ENCODE results near the gene ARHGEF38.

The ARHGEF38 gene

GRCh38 chr4:105652286-105652888 lies 100.0 kb downstream of the ARHGEF38 start:
- no peaks in the 10 kb centered on the region for H3K36me3 ChIP-seq (ENCODE audit: insufficient read depth, low read length)
- no peaks in the 10 kb centered on the region for H3K9me3 ChIP-seq (ENCODE audit: low read depth, low read length)
- H3K4me3 ChIP-seq, result no peak overlapping the region
- TF ChIP-seq POLR2AphosphoS5 (IDR thresholded peaks at IDR 0.05; ENCODE audit: borderline replicate concordance, low read depth, low read length) (no peak), FOXP2 (optimal IDR thresholded peaks at IDR 0.05; ENCODE audit: control extremely low read depth, extremely low read length, insufficient read depth) (no peak), EZH2 (IDR thresholded peaks at IDR 0.05) (no peak)
- H3K9ac ChIP-seq (ENCODE audit: insufficient read length), result no peak overlapping the region
- H3K27ac ChIP-seq, result no peak overlapping the region
- no peak for DNase-seq (ENCODE audit: low read depth, low spot score)

GRCh38 chr4:105657117-105657765 lies 104.8 kb downstream of the ARHGEF38 start:
- H3K27ac ChIP-seq, result no peak overlapping the region
- no peak overlapping the region for H3K9ac ChIP-seq (ENCODE audit: insufficient read length)
- H3K4me3 ChIP-seq, result no peak overlapping the region
- no peak for DNase-seq (ENCODE audit: low read depth, low spot score)
- no peak for TF ChIP-seq EZH2 (IDR thresholded peaks at IDR 0.05)
- no peak for TF ChIP-seq POLR2AphosphoS5 (IDR thresholded peaks at IDR 0.05; ENCODE audit: borderline replicate concordance, low read depth, low read length)
- no peak for TF ChIP-seq FOXP2 (optimal IDR thresholded peaks at IDR 0.05; ENCODE audit: control extremely low read depth, extremely low read length, insufficient read depth)
- H3K36me3 ChIP-seq (ENCODE audit: insufficient read depth, low read length), result no peaks in the 10 kb centered on the region
- no peaks in the 10 kb centered on the region for H3K9me3 ChIP-seq (ENCODE audit: low read depth, low read length)

GRCh38 chr4:105659190-105659589 lies 106.8 kb downstream of the ARHGEF38 start:
- no peaks in the 10 kb centered on the region for H3K9me3 ChIP-seq (ENCODE audit: low read depth, low read length)
- no peak overlapping the region for H3K9ac ChIP-seq (ENCODE audit: insufficient read length)
- TF ChIP-seq EZH2 (IDR thresholded peaks at IDR 0.05), result no peak
- no peak overlapping the region for H3K4me3 ChIP-seq
- H3K27ac ChIP-seq, result no peak overlapping the region
- DNase-seq (ENCODE audit: low read depth, low spot score), result no peak
- no peaks in the 10 kb centered on the region for H3K36me3 ChIP-seq (ENCODE audit: insufficient read depth, low read length)

GRCh38 chr4:105661028-105661427 lies 108.6 kb downstream of the ARHGEF38 start:
- H3K36me3 ChIP-seq (ENCODE audit: insufficient read depth, low read length), result no peaks in the 10 kb centered on the region
- H3K4me3 ChIP-seq, result no peak overlapping the region
- DNase-seq (ENCODE audit: low read depth, low spot score), result no peak
- no peaks in the 10 kb centered on the region for H3K9me3 ChIP-seq (ENCODE audit: low read depth, low read length)
- no peak overlapping the region for H3K27ac ChIP-seq
- H3K9ac ChIP-seq (ENCODE audit: insufficient read length), result no peak overlapping the region
- TF ChIP-seq EZH2 (IDR thresholded peaks at IDR 0.05), result no peak
- no peak for TF ChIP-seq FOXP2 (optimal IDR thresholded peaks at IDR 0.05; ENCODE audit: control extremely low read depth, extremely low read length, insufficient read depth)
- TF ChIP-seq POLR2AphosphoS5 (IDR thresholded peaks at IDR 0.05; ENCODE audit: borderline replicate concordance, low read depth, low read length), result no peak

GRCh38 chr4:105662935-105663675 lies 110.7 kb downstream of the ARHGEF38 start:
- TF ChIP-seq FOXP2 (optimal IDR thresholded peaks at IDR 0.05; ENCODE audit: control extremely low read depth, extremely low read length, insufficient read depth) (no peak), POLR2AphosphoS5 (IDR thresholded peaks at IDR 0.05; ENCODE audit: borderline replicate concordance, low read depth, low read length) (no peak), EZH2 (IDR thresholded peaks at IDR 0.05) (no peak)
- Histone ChIP-seq H3K9me3 (ENCODE audit: low read depth, low read length) (no peaks in the 10 kb centered on the region), H3K9ac (ENCODE audit: insufficient read length) (no peak overlapping the region), H3K27ac (no peak overlapping the region), H3K4me3 (no peak overlapping the region), H3K36me3 (ENCODE audit: insufficient read depth, low read length) (no peaks in the 10 kb centered on the region)
- DNase-seq (ENCODE audit: low read depth, low spot score), result no peak

- TF ChIP-seq EZH2 (IDR thresholded peaks at IDR 0.05), result no peak
- TF ChIP-seq FOXP2 (optimal IDR thresholded peaks at IDR 0.05; ENCODE audit: control extremely low read depth, extremely low read length, insufficient read depth), result no peak
- TF ChIP-seq POLR2AphosphoS5 (IDR thresholded peaks at IDR 0.05; ENCODE audit: borderline replicate concordance, low read depth, low read length), result no peak
- Histone ChIP-seq H3K9me3 (ENCODE audit: low read depth, low read length) (no peaks in the 10 kb centered on the region), H3K9ac (ENCODE audit: insufficient read length) (no peak overlapping the region), H3K27ac (no peak overlapping the region), H3K36me3 (ENCODE audit: insufficient read depth, low read length) (no peaks in the 10 kb centered on the region), H3K4me3 (no peak overlapping the region)
- DNase-seq (ENCODE audit: low read depth, low spot score), result peak; percentile 74
Observed at GRCh38 chr4:105666693-105667092, 114.3 kb downstream of the ARHGEF38 start.

- no peak overlapping the region for H3K9ac ChIP-seq (ENCODE audit: insufficient read length)
- H3K4me3 ChIP-seq, result no peak overlapping the region
- no peaks in the 10 kb centered on the region for H3K36me3 ChIP-seq (ENCODE audit: insufficient read depth, low read length)
- H3K9me3 ChIP-seq (ENCODE audit: low read depth, low read length), result no peaks in the 10 kb centered on the region
- H3K27ac ChIP-seq, result no peak overlapping the region
- TF ChIP-seq POLR2AphosphoS5 (IDR thresholded peaks at IDR 0.05; ENCODE audit: borderline replicate concordance, low read depth, low read length), result no peak
- TF ChIP-seq FOXP2 (optimal IDR thresholded peaks at IDR 0.05; ENCODE audit: control extremely low read depth, extremely low read length, insufficient read depth), result no peak
- no peak for TF ChIP-seq EZH2 (IDR thresholded peaks at IDR 0.05)
- no peak for DNase-seq (ENCODE audit: low read depth, low spot score)
Observed at GRCh38 chr4:105670684-105671083, 118.3 kb downstream of the ARHGEF38 start.

- no peak overlapping the region for H3K9ac ChIP-seq (ENCODE audit: insufficient read length)
- H3K27ac ChIP-seq, result no peak overlapping the region
Observed at GRCh38 chr4:105671301-105671700, 118.9 kb downstream of the ARHGEF38 start.

More at GRCh38 chr4:105671301-105671700, 118.9 kb downstream of the ARHGEF38 start:
- H3K4me3 ChIP-seq, result no peak overlapping the region
- no peaks in the 10 kb centered on the region for H3K36me3 ChIP-seq (ENCODE audit: insufficient read depth, low read length)
- H3K9me3 ChIP-seq (ENCODE audit: low read depth, low read length), result no peaks in the 10 kb centered on the region
- TF ChIP-seq EZH2 (IDR thresholded peaks at IDR 0.05) (no peak), FOXP2 (optimal IDR thresholded peaks at IDR 0.05; ENCODE audit: control extremely low read depth, extremely low read length, insufficient read depth) (no peak), POLR2AphosphoS5 (IDR thresholded peaks at IDR 0.05; ENCODE audit: borderline replicate concordance, low read depth, low read length) (no peak)
- no peak for DNase-seq (ENCODE audit: low read depth, low spot score)
